Right atrium auricular region (tissue), 2 donors: Measurements from ENCODE around the gene PTPN1. TPM values are rescaled to one million over a fixed set of nuclear protein-coding genes. Genes with fewer than 3 reads are reported as not detected.

Source experiments
- DNase-seq: peaks from one replicate; pipeline ENCODE4 v3.0.0-alpha.2; 2019; ENCODE audit warnings: low spot score
- H3K27ac ChIP-seq, 2 donors: fragments of 200-600 bp; sonication (generic); 1 replicate in 1 of 2; 2 replicates in 1 of 2; pipeline ENCODE4 v1.5.1; 2016 to 2019
- H3K27me3 ChIP-seq, 2 donors: fragments of 200-600 bp; sonication (generic); one replicate each; pipeline versions ENCODE4 v1.5.1 to v1.6.0; 2017 to 2019
- H3K36me3 ChIP-seq: fragments of 200-600 bp; sonication (generic); one replicate; pipeline ENCODE4 v1.5.1; 2016
- H3K4me1 ChIP-seq, 2 donors: fragments of 200-600 bp; sonication (generic); one replicate each; pipeline versions ENCODE4 v1.5.1 to v1.6.0; 2017 to 2019
- H3K4me3 ChIP-seq, 2 donors: fragments of 200-600 bp; sonication (generic); 1 replicate in 1 of 2; 2 replicates in 1 of 2; pipeline ENCODE4 v1.5.1; 2017 to 2019; ENCODE audit warnings: mild to moderate bottlenecking in 1 of 2, moderate library complexity in 1 of 2
- H3K9me3 ChIP-seq, 2 donors: fragments of 200-600 bp; sonication (generic); one replicate each; pipeline ENCODE4 v1.5.1; 2019
- CTCF ChIP-seq, 2 donors: fragments of 200-600 bp; sonication (generic); IDR thresholded peaks; one replicate each; pipeline ENCODE4 v1.5.1; 2019; ENCODE audit warnings: antibody characterized with exemption in 2 of 2
- total RNA-seq, 2 donors: library from RNA; depleted of rRNA; stranded (reverse); fragments of >200 nt; gene quantifications; one replicate each; pipeline ENCODE4 v1.1.0, GENCODE V29; 2016

PTPN1 gene
- total RNA-seq, 2 donors from 2014 or later: 28.1 to 38.7 TPM

DNA sequence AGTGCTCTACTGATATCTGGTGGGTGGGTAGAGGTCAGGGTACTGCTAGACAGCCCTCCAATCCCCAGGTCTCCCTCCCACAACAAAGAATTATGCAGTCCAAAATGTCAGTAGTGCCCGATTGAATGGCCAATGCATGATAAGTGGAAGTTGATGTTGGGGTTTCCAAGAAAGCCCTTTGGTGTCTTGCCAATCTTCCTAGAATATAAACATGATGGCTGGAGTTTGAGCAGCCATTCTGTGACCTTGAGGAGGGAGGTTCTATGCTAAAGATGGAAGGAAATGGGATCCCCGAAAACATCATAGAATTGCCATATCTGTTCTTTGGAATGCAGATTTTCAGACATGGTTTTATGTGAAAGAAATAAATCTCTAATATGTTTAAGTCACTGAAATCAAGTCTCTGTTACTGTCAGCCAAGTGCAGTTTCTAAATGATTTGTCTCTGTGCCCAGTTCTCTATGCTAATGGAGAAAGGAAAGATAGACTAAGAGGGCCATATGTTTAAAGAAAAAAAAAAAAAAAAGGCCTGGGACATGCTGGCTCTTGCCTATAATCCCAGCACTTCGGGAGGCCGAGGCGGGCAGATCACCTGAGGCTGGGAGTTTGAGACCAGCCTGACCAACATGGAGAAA, 32.8 kb upstream of the PTPN1 start:
- Histone ChIP-seq H3K27me3 (no peaks in the 10 kb centered on the region), H3K36me3 (no peaks in the 10 kb centered on the region), H3K4me1 (peaks cover 0 to 17% of the 10 kb centered on the region in 2 donors), H3K27ac (no peak overlapping the region), H3K4me3 (no peak overlapping the region), H3K9me3 (no peaks in the 10 kb centered on the region)
- no peak for TF ChIP-seq CTCF (IDR thresholded peaks at IDR 0.05)
- no peak for DNase-seq

DNA sequence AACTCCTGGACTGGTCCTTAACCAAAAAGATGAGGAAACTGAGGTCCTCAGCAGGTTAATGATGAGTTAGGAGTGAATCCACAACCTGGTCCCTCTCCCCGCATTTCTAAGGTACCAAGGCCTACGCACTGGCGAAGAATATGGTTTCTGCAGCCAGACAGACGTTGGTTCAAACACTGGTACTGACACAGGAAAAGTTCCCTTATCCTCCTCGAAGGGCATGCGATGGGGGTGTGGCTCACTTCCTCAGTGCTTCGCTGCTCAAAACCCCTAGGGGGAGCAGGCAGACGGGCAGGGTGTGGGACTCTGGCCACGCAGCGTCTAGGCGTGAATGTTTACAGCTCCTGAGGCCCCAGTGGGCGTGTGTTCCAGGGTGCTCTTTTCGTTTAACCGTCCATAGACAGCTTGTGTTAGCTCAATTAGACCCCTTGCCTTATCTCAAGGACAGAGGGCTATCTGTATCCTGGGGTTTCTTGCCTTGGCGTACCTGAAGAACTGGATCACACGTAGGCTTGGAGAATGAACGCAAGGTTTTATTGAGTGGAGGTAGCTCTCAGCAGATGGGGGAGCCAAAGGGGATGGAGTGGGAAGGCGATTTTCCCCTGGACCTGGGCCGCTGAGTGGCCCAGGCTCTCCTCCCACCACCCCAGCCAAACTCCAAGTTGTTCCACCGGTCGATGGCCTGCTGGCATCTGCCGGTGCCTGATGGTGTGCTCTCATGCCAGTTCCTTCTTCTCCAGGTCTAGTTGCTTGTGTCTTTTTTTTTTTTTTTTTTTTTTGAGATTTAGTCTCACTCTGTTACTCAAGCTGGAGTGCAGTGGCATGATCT, 31.8 kb upstream of the PTPN1 start:
- Histone ChIP-seq H3K9me3 (no peaks in the 10 kb centered on the region), H3K27ac (no peak overlapping the region), H3K4me3 (no peak overlapping the region), H3K4me1 (peaks cover 0 to 22% of the 10 kb centered on the region in 2 donors), H3K27me3 (no peaks in the 10 kb centered on the region), H3K36me3 (no peaks in the 10 kb centered on the region)
- peak in 1 of 2 donors; percentile 68 for TF ChIP-seq CTCF (IDR thresholded peaks at IDR 0.05)
- DNase-seq: peak; percentile 77

DNA sequence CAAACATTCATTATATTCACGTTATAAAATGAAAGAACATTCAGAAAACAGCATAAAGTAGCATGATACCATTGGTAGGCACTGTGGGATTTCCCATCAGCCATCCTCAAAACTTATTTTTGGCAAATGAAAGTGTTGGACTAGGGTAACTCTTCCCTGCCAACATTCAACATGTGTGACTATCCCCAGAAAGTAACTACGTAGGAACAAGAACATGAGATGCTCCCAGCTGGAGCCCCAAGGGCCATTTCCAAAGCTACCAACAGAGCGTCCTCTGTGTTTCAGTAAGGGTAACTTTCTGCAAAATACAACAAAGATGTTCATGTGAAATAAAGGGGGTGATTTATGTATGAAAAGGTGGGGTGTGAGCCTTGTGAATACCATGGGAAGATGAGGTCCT, 28.4 kb upstream of the PTPN1 start:
- Histone ChIP-seq H3K4me1 (peaks cover 0 to 11% of the 10 kb centered on the region in 2 donors), H3K27ac (no peak overlapping the region), H3K9me3 (no peaks in the 10 kb centered on the region), H3K36me3 (no peaks in the 10 kb centered on the region), H3K4me3 (no peak overlapping the region), H3K27me3 (no peaks in the 10 kb centered on the region)
- DNase-seq: no peak
- no peak for TF ChIP-seq CTCF (IDR thresholded peaks at IDR 0.05)

DNA sequence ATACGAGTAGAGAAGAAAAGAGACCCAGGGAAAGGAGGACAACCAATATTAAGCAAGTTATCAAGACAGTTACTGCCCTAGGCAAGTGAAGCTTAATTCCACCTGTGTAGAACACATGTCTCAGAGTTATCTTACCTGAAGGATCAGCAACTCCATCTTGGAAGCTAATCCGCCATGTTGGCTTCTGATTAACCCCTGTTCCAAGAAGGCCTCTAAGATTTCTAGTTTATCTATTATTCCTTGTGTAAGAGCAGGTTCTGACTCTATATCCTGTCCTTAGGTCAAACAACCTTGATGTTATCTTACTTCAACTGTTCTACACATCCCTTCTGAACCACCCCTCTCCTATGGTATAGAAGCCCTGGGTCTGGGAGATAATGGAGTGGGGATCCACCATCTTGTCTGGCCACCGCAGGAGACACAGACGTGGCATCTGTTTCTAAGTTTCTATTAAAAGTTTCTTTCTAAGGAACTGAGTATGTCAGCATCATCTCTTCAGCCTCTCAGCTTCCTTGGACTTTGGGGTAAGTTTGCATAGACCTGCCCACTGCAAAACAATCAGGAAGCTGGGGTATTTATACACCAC, 27.7 kb upstream of the PTPN1 start:
- H3K27ac ChIP-seq: peak overlapping the region in 1 of 2 donors; percentile 84
- peaks cover 0 to 11% of the 10 kb centered on the region in 2 donors for H3K4me1 ChIP-seq
- no peak for TF ChIP-seq CTCF (IDR thresholded peaks at IDR 0.05)
- no peaks in the 10 kb centered on the region for H3K27me3 ChIP-seq
- H3K9me3 ChIP-seq: no peaks in the 10 kb centered on the region
- no peak overlapping the region for H3K4me3 ChIP-seq
- DNase-seq: no peak
- H3K36me3 ChIP-seq: no peaks in the 10 kb centered on the region

DNA sequence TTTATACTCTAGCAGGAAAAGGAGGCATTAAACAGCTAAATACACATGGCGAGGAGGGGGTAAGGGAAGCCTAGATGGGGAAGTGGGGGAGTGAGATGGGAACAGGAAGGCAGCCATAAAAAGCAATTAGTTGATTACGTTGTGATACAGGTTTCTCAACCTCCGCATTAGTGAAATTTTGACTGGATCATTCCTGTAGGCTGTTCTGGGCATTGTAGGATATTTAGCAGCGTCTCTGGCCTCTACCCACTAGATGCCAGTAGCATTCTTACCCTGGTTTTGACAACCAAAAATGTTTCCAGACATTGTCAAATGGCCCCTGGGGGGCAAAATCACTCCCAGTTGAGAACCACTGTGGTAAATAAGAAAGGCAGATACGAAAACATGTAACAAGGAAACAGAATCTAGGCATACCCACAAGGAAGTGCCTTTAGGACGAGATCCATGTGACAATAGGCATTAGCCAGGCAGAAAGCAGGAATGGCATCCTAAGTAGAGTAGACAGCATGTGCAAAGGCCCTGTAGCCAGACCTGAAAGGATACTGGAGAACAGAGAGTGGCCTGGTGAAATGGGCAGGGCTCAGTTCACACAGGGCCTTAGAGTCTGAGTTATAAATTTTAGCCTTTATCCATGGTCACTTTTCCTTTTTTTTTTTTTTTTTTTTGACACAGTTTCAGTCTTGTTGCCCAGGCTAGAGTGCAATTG, 25.8 kb upstream of the PTPN1 start:
- no peak for DNase-seq
- no peak for TF ChIP-seq CTCF (IDR thresholded peaks at IDR 0.05)
- Histone ChIP-seq H3K36me3 (no peaks in the 10 kb centered on the region), H3K27ac (peak overlapping the region; percentile 81 to 84), H3K27me3 (no peaks in the 10 kb centered on the region), H3K9me3 (no peaks in the 10 kb centered on the region), H3K4me3 (no peak overlapping the region), H3K4me1 (peaks cover 0 to 11% of the 10 kb centered on the region in 2 donors)
